Osteoblast (primary cell): ENCODE data around the gene SCD5. TPM values are rescaled to one million over a fixed set of nuclear protein-coding genes. Genes with fewer than 3 reads are reported as not detected.

Source experiments
- DNase-seq: peaks from one replicate; pipeline ENCODE4 v3.0.0; 2011; ENCODE audit warnings: low spot score, mixed read lengths; ENCODE audit not compliant: insufficient read length; ENCODE audit errors: missing footprints
- H2AFZ ChIP-seq: 2 replicates; pipeline ENCODE4 v1.6.0; 2011; ENCODE audit warnings: mild to moderate bottlenecking, low read length
- H3K27ac ChIP-seq: 2 replicates; pipeline ENCODE4 v1.5.1; 2011; ENCODE audit warnings: mild to moderate bottlenecking, low read depth, low read length, moderate library complexity
- H3K27me3 ChIP-seq: 2 replicates; pipeline ENCODE4 v1.6.0; 2012; ENCODE audit warnings: mild to moderate bottlenecking, control low read depth, inconsistent platforms, low read length, moderate library complexity; ENCODE audit not compliant: insufficient read depth
- H3K36me3 ChIP-seq: 2 replicates; pipeline ENCODE4 v1.5.1; 2011; ENCODE audit warnings: mild to moderate bottlenecking, low read length, control low read depth, moderate library complexity; ENCODE audit not compliant: insufficient read depth
- H3K4me1 ChIP-seq: 2 replicates; pipeline ENCODE4 v1.5.1; 2011; ENCODE audit warnings: mild to moderate bottlenecking, low read length, control low read depth, moderate library complexity; ENCODE audit not compliant: insufficient read depth
- H3K4me2 ChIP-seq: 2 replicates; pipeline ENCODE4 v1.6.0; 2011; ENCODE audit warnings: mild to moderate bottlenecking, low read length; ENCODE audit not compliant: insufficient read depth
- H3K4me3 ChIP-seq: fragments of 200-600 bp; sonication (generic); 3 replicates; pipeline ENCODE4 v1.5.1; 2012; ENCODE audit warnings: mild to moderate bottlenecking, low read length, inconsistent platforms; ENCODE audit not compliant: insufficient read depth
- H3K79me2 ChIP-seq: 2 replicates; pipeline ENCODE4 v1.6.0; 2012; ENCODE audit warnings: mild to moderate bottlenecking, low read length, control low read depth, inconsistent platforms; ENCODE audit not compliant: insufficient read depth
- H3K9me3 ChIP-seq: 2 replicates; pipeline ENCODE4 v1.5.1; 2011; ENCODE audit warnings: low read depth, low read length, control low read depth
- H4K20me1 ChIP-seq: 2 replicates; pipeline ENCODE4 v1.6.0; 2012; ENCODE audit warnings: mild to moderate bottlenecking, low read length, control low read depth; ENCODE audit not compliant: insufficient read depth
- CTCF ChIP-seq: IDR thresholded peaks from 2 replicates; pipeline ENCODE4 v1.5.1; 2011; ENCODE audit warnings: mild to moderate bottlenecking, low read depth, low read length, moderate library complexity; ENCODE audit errors: extremely low read depth
- total RNA-seq: library from RNA; depleted of rRNA; stranded (reverse); fragments of >200 nt; gene quantifications from 2 replicates; pipeline ENCODE4 v1.2.3, GENCODE V29; 2012

Gene SCD5
- total RNA-seq, 1 donor = 11.9 TPM

- H2AFZ ChIP-seq = no peak overlapping the region
- TF ChIP-seq CTCF = no peak
- H3K9me3 ChIP-seq = no peaks in the 10 kb centered on the region
- no peaks in the 10 kb centered on the region for H3K27me3 ChIP-seq
- no peaks in the 10 kb centered on the region for H4K20me1 ChIP-seq
- no peak overlapping the region for H3K4me3 ChIP-seq
- H3K27ac ChIP-seq = peak overlapping the region; percentile 34
- H3K36me3 ChIP-seq = no peaks in the 10 kb centered on the region
- no peaks in the 10 kb centered on the region for H3K79me2 ChIP-seq
- no peak for DNase-seq
- H3K4me1 ChIP-seq = peaks cover 8% of the 10 kb centered on the region
- no peak overlapping the region for H3K4me2 ChIP-seq
These were observed 94.4 kb downstream of the SCD5 start for GRCh38 chr4:82704156-82704555.

DNA sequence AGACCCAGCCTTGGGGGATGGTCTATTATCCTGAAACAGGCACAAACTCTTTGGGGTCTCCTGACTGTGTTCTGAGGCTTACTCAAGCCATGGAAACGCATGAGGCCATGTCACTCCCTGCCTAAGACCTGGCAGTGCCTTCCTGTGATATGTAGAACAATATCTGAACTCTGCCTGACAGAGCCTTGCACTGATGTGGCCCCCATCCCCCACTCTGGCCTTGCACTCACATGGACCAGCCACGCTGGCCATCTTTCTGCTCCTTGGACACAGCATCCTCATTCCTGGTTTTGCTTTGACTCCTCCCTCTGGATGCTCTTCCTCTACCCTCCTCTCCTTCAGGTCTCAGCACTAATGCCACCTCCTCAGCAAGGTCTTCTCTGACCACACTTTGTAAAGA, 100.2 kb downstream of the SCD5 start:
- H3K27ac ChIP-seq = no peak overlapping the region
- no peak overlapping the region for H3K4me3 ChIP-seq
- no peaks in the 10 kb centered on the region for H4K20me1 ChIP-seq
- no peaks in the 10 kb centered on the region for H3K27me3 ChIP-seq
- no peak overlapping the region for H2AFZ ChIP-seq
- no peaks in the 10 kb centered on the region for H3K36me3 ChIP-seq
- no peak overlapping the region for H3K4me2 ChIP-seq
- H3K4me1 ChIP-seq = no peaks in the 10 kb centered on the region
- no peaks in the 10 kb centered on the region for H3K9me3 ChIP-seq
- no peaks in the 10 kb centered on the region for H3K79me2 ChIP-seq
- no peak for TF ChIP-seq CTCF
- no peak for DNase-seq

DNA sequence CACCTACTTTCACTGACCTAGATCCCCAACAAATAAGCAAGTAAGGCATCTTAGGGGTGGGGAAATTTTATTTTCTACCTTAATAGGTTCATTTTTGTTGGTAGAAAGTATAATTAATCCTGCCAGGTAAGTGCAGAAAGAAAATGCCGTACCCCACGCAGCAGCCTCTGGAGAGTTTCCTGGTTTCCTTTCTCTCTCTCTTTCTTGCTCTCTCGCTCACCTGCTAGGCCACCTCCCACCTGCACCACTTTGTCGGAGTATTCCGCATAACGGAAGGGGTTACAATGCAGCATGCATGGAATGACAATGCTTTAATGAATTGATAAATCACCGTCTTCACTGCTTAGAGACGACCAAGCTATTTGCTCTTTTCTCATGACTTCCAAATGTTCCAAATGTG, 101.0 kb downstream of the SCD5 start:
- Histone ChIP-seq H3K27ac (no peak overlapping the region), H3K9me3 (no peaks in the 10 kb centered on the region), H3K79me2 (no peaks in the 10 kb centered on the region), H2AFZ (no peak overlapping the region), H4K20me1 (no peaks in the 10 kb centered on the region), H3K4me2 (no peak overlapping the region), H3K36me3 (no peaks in the 10 kb centered on the region), H3K4me3 (no peak overlapping the region), H3K27me3 (no peaks in the 10 kb centered on the region), H3K4me1 (no peaks in the 10 kb centered on the region)
- DNase-seq = no peak
- TF ChIP-seq CTCF = no peak

- H4K20me1 ChIP-seq = no peaks in the 10 kb centered on the region
- no peaks in the 10 kb centered on the region for H3K27me3 ChIP-seq
- no peaks in the 10 kb centered on the region for H3K9me3 ChIP-seq
- no peak for TF ChIP-seq CTCF
- no peaks in the 10 kb centered on the region for H3K4me1 ChIP-seq
- H3K27ac ChIP-seq = no peak overlapping the region
- H3K4me2 ChIP-seq = no peak overlapping the region
- no peak overlapping the region for H3K4me3 ChIP-seq
- no peaks in the 10 kb centered on the region for H3K36me3 ChIP-seq
- no peaks in the 10 kb centered on the region for H3K79me2 ChIP-seq
- no peak for DNase-seq
- H2AFZ ChIP-seq = no peak overlapping the region
These were observed 102.3 kb downstream of the SCD5 start for GRCh38 chr4:82696117-82696860.
